HepG2 (cell line): ENCODE data around the gene HOXA5. TPM values are rescaled to one million over a fixed set of nuclear protein-coding genes. Genes with fewer than 3 reads are reported as not detected.

Experiments
- AGO1 ChIP-seq: fragments of 200-400 bp; formaldehyde crosslinking; IDR thresholded peaks from 2 replicates; pipeline ENCODE4 v1.6.1; 2017; ENCODE audit warnings: mild to moderate bottlenecking, low read depth, low read length, moderate library complexity; ENCODE audit not compliant: poor library complexity, severe bottlenecking
- ELK4 ChIP-seq: sonication (generic); formaldehyde crosslinking; IDR thresholded peaks from 2 replicates; pipeline ENCODE4 v1.9.0; 2021; ENCODE audit warnings: missing genetic modification reagents, borderline replicate concordance
- GATAD2A ChIP-seq: IDR thresholded peaks from 2 replicates; pipeline ENCODE4 v1.6.1; 2016
- HDAC1 ChIP-seq: sonication (generic); formaldehyde crosslinking; IDR thresholded peaks from 2 replicates; pipeline ENCODE4 v1.5.1; 2020; ENCODE audit warnings: mild to moderate bottlenecking, missing genetic modification reagents
- HNRNPLL ChIP-seq: fragments of 200-400 bp; formaldehyde crosslinking; IDR thresholded peaks from 2 replicates; pipeline ENCODE4 v1.6.1; 2017; ENCODE audit warnings: mild to moderate bottlenecking, low read depth, low read length; ENCODE audit not compliant: poor library complexity, severe bottlenecking
- KLF11 ChIP-seq: IDR thresholded peaks from 2 replicates; pipeline ENCODE4 v1.6.1; 2016; ENCODE audit warnings: missing compliant biosample characterization
- NR2F1 ChIP-seq, 2 experiments: fragments of 450-650 bp in 1 of 2; formaldehyde crosslinking in 1 of 2; IDR thresholded peaks; 2 replicates each; pipeline versions ENCODE4 v1.5.0 to v1.6.1; 2016 to 2020; ENCODE audit warnings: mild to moderate bottlenecking in 1 of 2, missing compliant biosample characterization in 1 of 2, missing genetic modification reagents in 1 of 2, moderate library complexity in 1 of 2
- PHF20 ChIP-seq: sonication (generic); formaldehyde crosslinking; IDR thresholded peaks from 2 replicates; pipeline ENCODE4 v1.5.0; 2020; ENCODE audit warnings: mild to moderate bottlenecking, missing genetic modification reagents
- POLR2G ChIP-seq: fragments of 200-400 bp; formaldehyde crosslinking; IDR thresholded peaks from 2 replicates; pipeline ENCODE4 v1.6.1; 2018; ENCODE audit warnings: mild to moderate bottlenecking, low read depth, low read length, moderate library complexity
- PTBP1 ChIP-seq: fragments of 200-400 bp; formaldehyde crosslinking; IDR thresholded peaks from 2 replicates; pipeline ENCODE4 v1.6.1; 2018; ENCODE audit warnings: low read length, low read depth; ENCODE audit not compliant: poor library complexity, severe bottlenecking
- RBM39 ChIP-seq: fragments of 200-400 bp; formaldehyde crosslinking; IDR thresholded peaks from one replicate; pipeline ENCODE4 v1.6.1; 2018; ENCODE audit warnings: antibody characterized with exemption, mild to moderate bottlenecking, low read depth, low read length; ENCODE audit not compliant: poor library complexity, severe bottlenecking
- SRF ChIP-seq: IDR thresholded peaks from 2 replicates; pipeline ENCODE4 v1.6.1; 2011; ENCODE audit warnings: mild to moderate bottlenecking, low read depth, low read length, moderate library complexity
- TBP ChIP-seq: sonication (generic); formaldehyde crosslinking; IDR thresholded peaks from 2 replicates; pipeline ENCODE4 v1.5.0; 2020; ENCODE audit warnings: missing genetic modification reagents
- ZBTB7A ChIP-seq: sonication (generic); formaldehyde crosslinking; IDR thresholded peaks from 2 replicates; pipeline ENCODE4 v1.8.0; 2022; ENCODE audit warnings: mild to moderate bottlenecking, missing genetic modification reagents
- ZFX ChIP-seq: sonication (generic); formaldehyde crosslinking; IDR thresholded peaks from 2 replicates; pipeline ENCODE4 v1.4.0; 2020; ENCODE audit warnings: mild to moderate bottlenecking, low read depth, missing genetic modification reagents, moderate library complexity
- ZKSCAN8 ChIP-seq: IDR thresholded peaks from 2 replicates; pipeline ENCODE4 v1.6.1; 2016; ENCODE audit warnings: borderline replicate concordance, missing genetic modification reagents, missing compliant biosample characterization
- ZNF382 ChIP-seq: sonication (generic); formaldehyde crosslinking; IDR thresholded peaks from 2 replicates; pipeline ENCODE4 v1.5.0; 2020; ENCODE audit warnings: missing genetic modification reagents, mild to moderate bottlenecking, borderline replicate concordance
- ZNF562 ChIP-seq: sonication (generic); formaldehyde crosslinking; IDR thresholded peaks from 2 replicates; pipeline ENCODE4 v1.8.0; 2022; ENCODE audit warnings: missing genetic modification reagents, borderline replicate concordance
- ZNF670 ChIP-seq: sonication (generic); formaldehyde crosslinking; IDR thresholded peaks from 2 replicates; pipeline ENCODE4 v1.8.0; 2022; ENCODE audit warnings: mild to moderate bottlenecking, missing genetic modification reagents, borderline replicate concordance
- ZNF773 ChIP-seq: sonication (generic); formaldehyde crosslinking; IDR thresholded peaks from 2 replicates; pipeline ENCODE4 v1.4.0; 2020; ENCODE audit warnings: missing genetic modification reagents, borderline replicate concordance
- polyA plus RNA-seq, 8 experiments: library from polyadenylated mRNA; depleted of rRNA in 3 of 8; stranded (reverse) in 7 of 8; unstranded in 1 of 8; fragments of >200 nt; fragmentation: Illumina TruSeq in 4 of 8; extraction: Trizol in 4 of 8; gene quantifications; 2 replicates each; pipeline versions ENCODE4 v1.2.1 to v1.2.3, GENCODE V29; 2011 to 2016; ENCODE audit warnings: low read depth in 4 of 8, missing spikeins in 1 of 8, mixed read lengths in 1 of 8; ENCODE audit not compliant: insufficient read depth in 1 of 8
- total RNA-seq, 5 experiments: library from RNA; depleted of rRNA; stranded (reverse); fragments of >200 nt; fragmentation: Illumina TruSeq; extraction: Trizol; gene quantifications; 2 replicates each; pipeline ENCODE4 v1.2.3, GENCODE V29; 2016; ENCODE audit warnings: low read depth in 1 of 5
- TF ChIP-seq, protein P1 (sequence below): sonication (generic); formaldehyde crosslinking; IDR thresholded peaks from 2 replicates; pipeline ENCODE4 v1.5.1; 2020; ENCODE audit warnings: mild to moderate bottlenecking, missing genetic modification reagents
- TF ChIP-seq, protein P2 (sequence below): sonication (generic); formaldehyde crosslinking; IDR thresholded peaks from 2 replicates; pipeline ENCODE4 v1.4.0; 2020; ENCODE audit warnings: missing genetic modification reagents
- TF ChIP-seq, protein P3 (sequence below): sonication (generic); formaldehyde crosslinking; IDR thresholded peaks from 2 replicates; pipeline ENCODE4 v1.5.0; 2020; ENCODE audit warnings: missing genetic modification reagents, mild to moderate bottlenecking, borderline replicate concordance

Gene HOXA5
- total and polyA plus RNA-seq, 2 of the 13 experiments (the other 11 are each of a cell fraction or from before 2014, with no cell fraction given) = 3.2 to 3.6 TPM

DNA sequence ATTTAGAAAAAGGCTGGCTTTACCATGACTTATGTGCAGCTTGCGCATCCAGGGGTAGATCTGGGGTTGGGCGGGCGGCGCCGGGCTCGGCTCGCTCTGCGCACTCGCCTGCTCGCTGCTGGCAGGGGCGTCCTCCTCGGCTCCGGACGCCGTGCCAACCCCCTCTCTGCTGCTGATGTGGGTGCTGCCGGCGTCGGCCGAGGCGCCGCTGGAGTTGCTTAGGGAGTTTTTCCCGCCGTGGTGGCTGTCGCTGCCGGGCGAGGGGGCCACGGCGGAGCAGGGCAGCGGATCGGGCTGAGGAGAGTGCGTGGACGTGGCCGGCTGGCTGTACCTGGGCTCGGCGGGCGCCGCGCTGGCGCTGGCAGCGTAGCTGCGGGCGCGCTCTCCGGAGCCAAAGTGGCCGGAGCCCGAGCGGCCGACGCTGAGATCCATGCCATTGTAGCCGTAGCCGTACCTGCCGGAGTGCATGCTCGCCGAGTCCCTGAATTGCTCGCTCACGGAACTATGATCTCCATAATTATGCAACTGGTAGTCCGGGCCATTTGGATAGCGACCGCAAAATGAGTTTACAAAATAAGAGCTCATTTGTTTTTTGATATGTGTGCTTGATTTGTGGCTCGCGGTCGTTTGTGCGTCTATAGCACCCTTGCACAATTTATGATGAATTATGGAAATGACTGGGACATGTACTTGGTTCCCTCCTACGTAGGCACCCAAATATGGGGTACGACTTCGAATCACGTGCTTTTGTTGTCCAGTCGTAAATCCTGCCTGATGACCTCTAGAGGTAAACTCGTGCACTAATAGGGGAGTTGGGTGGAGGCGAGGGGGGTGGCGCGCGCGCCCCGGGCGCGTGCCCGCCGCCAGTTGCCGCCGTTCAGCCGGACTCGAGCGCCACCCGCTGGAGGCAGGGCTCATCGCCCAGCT lies at the start of gene HOXA5 (continued):
- TF ChIP-seq, protein P1, sequence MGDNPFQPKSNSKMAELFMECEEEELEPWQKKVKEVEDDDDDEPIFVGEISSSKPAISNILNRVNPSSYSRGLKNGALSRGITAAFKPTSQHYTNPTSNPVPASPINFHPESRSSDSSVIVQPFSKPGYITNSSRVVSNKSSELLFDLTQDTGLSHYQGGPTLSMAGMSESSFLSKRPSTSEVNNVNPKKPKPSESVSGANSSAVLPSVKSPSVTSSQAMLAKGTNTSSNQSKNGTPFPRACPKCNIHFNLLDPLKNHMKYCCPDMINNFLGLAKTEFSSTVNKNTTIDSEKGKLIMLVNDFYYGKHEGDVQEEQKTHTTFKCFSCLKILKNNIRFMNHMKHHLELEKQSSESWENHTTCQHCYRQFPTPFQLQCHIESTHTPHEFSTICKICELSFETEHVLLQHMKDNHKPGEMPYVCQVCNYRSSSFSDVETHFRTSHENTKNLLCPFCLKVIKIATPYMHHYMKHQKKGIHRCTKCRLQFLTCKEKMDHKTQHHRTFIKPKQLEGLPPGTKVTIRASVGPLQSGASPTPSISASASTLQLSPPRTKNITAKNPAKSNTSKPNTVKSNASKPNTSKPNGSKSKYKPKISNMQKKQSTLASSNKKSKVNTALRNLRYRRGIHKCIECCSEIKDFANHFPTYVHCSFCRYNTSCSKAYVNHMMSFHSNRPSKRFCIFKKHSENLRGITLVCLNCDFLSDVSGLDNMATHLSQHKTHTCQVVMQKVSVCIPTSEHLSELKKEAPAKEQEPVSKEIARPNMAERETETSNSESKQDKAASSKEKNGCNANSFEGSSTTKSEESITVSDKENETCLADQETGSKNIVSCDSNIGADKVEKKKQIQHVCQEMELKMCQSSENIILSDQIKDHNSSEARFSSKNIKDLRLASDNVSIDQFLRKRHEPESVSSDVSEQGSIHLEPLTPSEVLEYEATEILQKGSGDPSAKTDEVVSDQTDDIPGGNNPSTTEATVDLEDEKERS (CRISPR knock-in tag) = no peak
- TF ChIP-seq PHF20 (CRISPR knock-in tag) (no peak), ZNF773 (CRISPR knock-in tag) (no peak), PTBP1 (no peak), ELK4 (CRISPR knock-in tag) (no peak), HNRNPLL (peak; percentile 98), ZNF382 (CRISPR knock-in tag) (no peak), ZNF670 (CRISPR knock-in tag) (no peak), ZKSCAN8 (CRISPR knock-in tag) (no peak), ZFX (CRISPR knock-in tag) (no peak; the same call in 1 of the 2 replicates), AGO1 (no peak), RBM39 (no peak), NR2F1 (CRISPR knock-in tag; IDR thresholded peaks at IDR 0.05) (no peak), HDAC1 (CRISPR knock-in tag) (peak; percentile 43; the same call in 1 of the 2 replicates), ZNF562 (CRISPR knock-in tag) (no peak), KLF11 (no peak), ZBTB7A (CRISPR knock-in tag) (no peak), TBP (CRISPR knock-in tag) (no peak), GATAD2A (CRISPR knock-in tag) (no peak), SRF (peak; percentile 98), POLR2G (peak; percentile 55; the same call in 1 of the 2 replicates)
- TF ChIP-seq, protein P2, sequence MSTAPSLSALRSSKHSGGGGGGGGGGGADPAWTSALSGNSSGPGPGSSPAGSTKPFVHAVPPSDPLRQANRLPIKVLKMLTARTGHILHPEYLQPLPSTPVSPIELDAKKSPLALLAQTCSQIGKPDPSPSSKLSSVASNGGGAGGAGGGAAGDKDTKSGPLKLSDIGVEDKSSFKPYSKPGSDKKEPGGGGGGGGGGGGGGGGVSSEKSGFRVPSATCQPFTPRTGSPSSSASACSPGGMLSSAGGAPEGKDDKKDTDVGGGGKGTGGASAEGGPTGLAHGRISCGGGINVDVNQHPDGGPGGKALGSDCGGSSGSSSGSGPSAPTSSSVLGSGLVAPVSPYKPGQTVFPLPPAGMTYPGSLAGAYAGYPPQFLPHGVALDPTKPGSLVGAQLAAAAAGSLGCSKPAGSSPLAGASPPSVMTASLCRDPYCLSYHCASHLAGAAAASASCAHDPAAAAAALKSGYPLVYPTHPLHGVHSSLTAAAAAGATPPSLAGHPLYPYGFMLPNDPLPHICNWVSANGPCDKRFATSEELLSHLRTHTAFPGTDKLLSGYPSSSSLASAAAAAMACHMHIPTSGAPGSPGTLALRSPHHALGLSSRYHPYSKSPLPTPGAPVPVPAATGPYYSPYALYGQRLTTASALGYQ (CRISPR knock-in tag) = no peak
- TF ChIP-seq, protein P3, sequence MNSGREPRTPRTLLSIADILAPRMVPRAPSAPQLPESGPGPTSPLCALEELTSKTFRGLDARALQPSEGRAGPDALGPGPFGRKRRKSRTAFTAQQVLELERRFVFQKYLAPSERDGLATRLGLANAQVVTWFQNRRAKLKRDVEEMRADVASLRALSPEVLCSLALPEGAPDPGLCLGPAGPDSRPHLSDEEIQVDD (CRISPR knock-in tag) = no peak
